Measurements from ENCODE around the gene FHOD1. TPM values are rescaled to one million over a fixed set of nuclear protein-coding genes. Genes with fewer than 3 reads are reported as not detected.

FHOD1 gene
- total and polyA plus RNA-seq, 9 of the 15 experiments (the other 6 are each of a cell fraction or from before 2014, with no cell fraction given): 18.7 to 126 (median 32.3) TPM

- peak overlapping the region; percentile 91 for H2AFZ ChIP-seq (ENCODE audit: low read depth, low read length)
- peak overlapping the region; percentile 61 for H3K4me3 ChIP-seq
- H3K9me3 ChIP-seq (replicated peaks; ENCODE audit: control insufficient read depth, insufficient read depth, low read depth, low read length): no peaks in the 10 kb centered on the region
- FAIRE-seq: no peak
- no TSS peak for BruUV-seq (replicated peaks)
- H3K4me1 ChIP-seq (replicated peaks in 1 of 2; ENCODE audit: control insufficient read depth in 2 of 2, insufficient read depth in 2 of 2, low read length in 2 of 2): peaks cover 13 to 47% of the 10 kb centered on the region in 2 experiments
- peaks cover 14% of the 10 kb centered on the region for H3K79me2 ChIP-seq (ENCODE audit: control insufficient read depth, insufficient read depth, low read length)
- no peak for DNase-seq (ENCODE audit: extremely low read depth in 1 of 4, low spot score in 3 of 4)
- intact Hi-C loops (cut with micrococcal nuclease) (loop anchor here (10.0 kb wide), 2 partner anchors 170 to 230 kb away; no protein-coding TSS in a partner anchor), in situ Hi-C loops (cut with MboI) (no loop called here)
- H3K27ac ChIP-seq (ENCODE audit: extremely low read depth, low read depth, low read length): no peak overlapping the region
- ChIA-PET CTCF (ENCODE audit: low intra/inter-chr PET ratio) (interaction anchor here (0.6 to 1.4 kb wide), 4 partner anchors 29 to 207 kb away, joined by 3 to 5 read pairs (median 4); partner anchors contain the start of gene FHOD1), POLR2A (interaction anchor here (0.5 to 1.3 kb wide), 5 partner anchors 8 to 218 kb away, joined by 3 to 4 read pairs (median 3); no protein-coding TSS in a partner anchor)
- TF ChIP-seq FIP1L1 (IDR thresholded peaks at IDR 0.05; ENCODE audit: low read depth, low read length, poor library complexity, severe bottlenecking) (peak; percentile 2), NR2C2 (CRISPR knock-in tag; IDR thresholded peaks at IDR 0.05) (no peak), NR2C2 (tag; IDR thresholded peaks at IDR 0.05) (no peak)
- no peak for ATAC-seq
- peak overlapping the region; percentile 99; the same call in 1 of the 2 replicates for H3K4me2 ChIP-seq (ENCODE audit: insufficient read depth, low read length)
- peak overlapping the region in 1 of 2 experiments; percentile 97; a peak in 2 of 4 replicates for H3K9ac ChIP-seq (ENCODE audit: insufficient read depth in 1 of 2, low read depth in 2 of 2, low read length in 2 of 2)
- no peaks in the 10 kb centered on the region for H3K36me3 ChIP-seq (ENCODE audit: control insufficient read depth, insufficient read depth, low read length)
- H3K27me3 ChIP-seq (ENCODE audit: control insufficient read depth in 2 of 2, insufficient read depth in 2 of 2, low read length in 2 of 2): no peaks in the 10 kb centered on the region
- WGBS (ENCODE audit: insufficient coverage, low coverage, missing lambda C conversion rate): 50% methylated on average over 39 of the region's 59 CpGs
- H3K9me1 ChIP-seq (ENCODE audit: control insufficient read depth, insufficient read depth, low read length): no peaks in the 10 kb centered on the region
- H4K20me1 ChIP-seq (replicated peaks; ENCODE audit: control insufficient read depth, insufficient read depth, low read length): peaks cover 11% of the 10 kb centered on the region
These were observed 62.8 kb downstream of the FHOD1 start for GRCh38 chr16:67184453-67184994.

Measured in K562 (cell line).